GM13977 (cell line): ENCODE measurements around the gene GRIK4.
A peak's percentile ranks its signal among the peaks of the same experiment; 100 is the strongest.

Source experiments
- DNase-seq: peaks from one replicate; pipeline ENCODE4 v3.0.0; 2012; ENCODE audit warnings: low spot score
- in situ Hi-C: fragments of 300-500 bp; cut with MboI; formaldehyde crosslinking; loops from one replicate; pipeline ENCODE4 v1.12.0; 2022; ENCODE audit warnings: low sequenced_read_pairs, low pct_unique_long_range_greater_than_20kb, mixed read lengths, inconsistent platforms; ENCODE audit not compliant: unreplicated experiment
- TF ChIP-seq, protein P1 (sequence below): IDR thresholded peaks from 2 replicates; pipeline ENCODE4 v1.5.1; 2012; ENCODE audit warnings: mild to moderate bottlenecking, control low read depth; ENCODE audit not compliant: insufficient read depth; ENCODE audit errors: extremely low read depth, missing control alignments

The GRIK4 gene

DNA sequence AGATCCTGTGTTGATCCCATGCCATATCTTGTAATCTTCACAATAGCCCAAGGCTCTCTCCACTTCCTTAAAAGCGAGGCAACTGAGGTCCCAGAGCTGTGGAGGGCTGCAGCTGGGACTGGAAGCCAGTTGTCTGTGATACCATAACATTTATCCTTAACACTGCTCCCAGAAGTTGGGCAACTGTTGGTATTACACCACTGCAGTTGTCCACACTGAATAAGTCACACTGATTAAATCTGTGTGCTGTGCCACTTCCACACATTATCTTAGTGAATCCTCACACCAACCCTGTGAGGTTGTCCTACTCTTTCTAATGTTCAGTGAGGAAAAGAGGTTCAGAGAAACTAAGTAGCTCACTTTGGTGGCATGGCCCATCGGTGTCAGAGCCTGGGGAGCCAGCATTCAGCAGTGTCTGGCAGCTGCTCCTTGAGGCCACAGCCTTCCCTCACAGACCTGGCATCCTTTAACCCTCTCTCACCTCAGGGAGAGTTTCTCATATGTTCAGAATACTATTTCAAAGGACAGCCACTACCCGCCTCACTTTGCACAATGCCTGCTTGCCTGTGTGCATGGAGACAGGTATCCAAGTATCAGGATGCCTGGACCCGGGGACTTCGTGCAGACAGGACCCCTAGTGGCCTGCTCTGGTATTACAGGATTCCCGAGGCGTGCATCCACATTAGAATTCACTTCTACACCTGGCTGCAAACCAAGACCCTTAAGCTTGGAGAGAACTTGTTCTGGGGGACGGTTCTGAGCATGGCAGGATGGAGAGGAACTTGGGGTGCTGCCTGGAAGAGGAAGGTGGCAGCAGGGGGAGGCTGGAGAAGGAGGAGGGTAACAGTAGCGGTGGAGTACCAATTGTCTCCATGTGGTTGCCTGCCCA lies 290.5 kb downstream of the GRIK4 start:
- in situ Hi-C loops = loop anchor here (25.0 kb wide), 1 partner anchor 290 kb away; the partner anchor contains the start of gene GRIK4
- peak; percentile 76 for DNase-seq
- TF ChIP-seq, protein P1, sequence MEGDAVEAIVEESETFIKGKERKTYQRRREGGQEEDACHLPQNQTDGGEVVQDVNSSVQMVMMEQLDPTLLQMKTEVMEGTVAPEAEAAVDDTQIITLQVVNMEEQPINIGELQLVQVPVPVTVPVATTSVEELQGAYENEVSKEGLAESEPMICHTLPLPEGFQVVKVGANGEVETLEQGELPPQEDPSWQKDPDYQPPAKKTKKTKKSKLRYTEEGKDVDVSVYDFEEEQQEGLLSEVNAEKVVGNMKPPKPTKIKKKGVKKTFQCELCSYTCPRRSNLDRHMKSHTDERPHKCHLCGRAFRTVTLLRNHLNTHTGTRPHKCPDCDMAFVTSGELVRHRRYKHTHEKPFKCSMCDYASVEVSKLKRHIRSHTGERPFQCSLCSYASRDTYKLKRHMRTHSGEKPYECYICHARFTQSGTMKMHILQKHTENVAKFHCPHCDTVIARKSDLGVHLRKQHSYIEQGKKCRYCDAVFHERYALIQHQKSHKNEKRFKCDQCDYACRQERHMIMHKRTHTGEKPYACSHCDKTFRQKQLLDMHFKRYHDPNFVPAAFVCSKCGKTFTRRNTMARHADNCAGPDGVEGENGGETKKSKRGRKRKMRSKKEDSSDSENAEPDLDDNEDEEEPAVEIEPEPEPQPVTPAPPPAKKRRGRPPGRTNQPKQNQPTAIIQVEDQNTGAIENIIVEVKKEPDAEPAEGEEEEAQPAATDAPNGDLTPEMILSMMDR = peak; percentile 83

DNA sequence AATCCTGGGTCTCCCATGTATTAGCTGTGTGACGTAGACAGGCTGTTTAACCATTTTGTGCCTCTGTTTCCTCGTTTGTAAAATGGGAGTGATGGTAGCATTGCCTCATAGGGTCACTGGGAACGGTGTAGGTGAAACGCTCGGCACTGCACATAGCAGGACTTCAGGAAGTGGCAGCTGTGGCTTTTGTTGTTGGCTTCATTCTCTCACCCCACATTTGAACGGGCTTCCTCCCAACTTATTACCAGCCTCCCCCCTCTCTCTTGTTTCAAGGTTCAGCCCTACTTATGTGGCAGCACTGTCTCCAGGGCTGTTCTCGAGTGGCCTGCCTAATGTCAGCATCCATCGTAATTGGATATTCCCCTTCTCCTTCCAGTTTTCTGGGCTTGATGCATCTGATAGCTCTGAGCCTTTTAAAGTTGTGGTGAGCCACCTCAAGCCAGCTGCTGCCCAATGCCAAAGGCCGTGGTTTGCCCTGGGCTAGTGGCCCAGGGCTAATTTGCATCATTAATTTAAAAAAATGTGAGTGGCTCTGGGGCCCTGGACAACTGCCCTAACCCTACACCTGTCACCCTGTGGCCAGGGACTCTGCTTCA lies 294.5 kb downstream of the GRIK4 start:
- DNase-seq = no peak
- TF ChIP-seq, protein P1 = no peak
- in situ Hi-C loops = loop anchor here (25.0 kb wide), 1 partner anchor 294 kb away; the partner anchor contains the start of gene GRIK4

DNA sequence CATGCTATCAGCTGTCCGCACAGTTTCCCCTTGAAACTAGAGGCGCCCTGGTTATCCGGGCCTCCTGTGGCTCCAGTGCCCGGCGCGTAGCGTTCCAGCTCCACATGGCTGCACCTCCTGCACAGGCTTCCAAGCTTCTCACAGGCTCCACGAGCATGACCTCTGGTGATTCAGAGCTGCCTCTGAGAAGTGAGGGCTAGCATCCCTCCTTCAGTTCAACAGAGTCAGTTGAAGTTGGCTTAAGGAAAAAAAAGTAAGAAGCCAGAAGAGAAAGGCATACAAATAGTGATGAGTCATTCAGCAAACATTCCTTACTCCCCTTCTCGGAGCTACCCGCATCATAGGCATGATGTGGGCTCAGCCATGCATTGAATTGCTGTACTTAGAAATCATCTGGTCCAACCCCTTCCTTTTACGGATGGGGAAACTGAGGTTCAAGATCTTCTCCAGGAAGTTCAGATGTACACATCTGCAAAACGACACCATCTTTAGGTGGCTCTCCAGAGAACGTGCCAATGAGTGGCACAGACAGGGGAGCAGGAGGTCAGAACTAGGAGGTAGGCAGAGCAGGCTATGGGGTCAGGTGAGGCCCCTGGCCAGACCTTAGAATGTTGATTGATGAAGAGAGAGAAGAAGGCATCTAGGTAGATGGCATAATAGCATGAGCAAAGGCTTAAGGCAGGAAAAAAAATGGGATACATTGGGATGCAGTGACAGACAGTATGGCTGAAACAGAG lies 296.0 kb downstream of the GRIK4 start:
- TF ChIP-seq, protein P1 = no peak
- in situ Hi-C loops = loop anchor here (25.0 kb wide), 1 partner anchor 295 kb away; the partner anchor contains the start of gene GRIK4
- DNase-seq = no peak

DNA sequence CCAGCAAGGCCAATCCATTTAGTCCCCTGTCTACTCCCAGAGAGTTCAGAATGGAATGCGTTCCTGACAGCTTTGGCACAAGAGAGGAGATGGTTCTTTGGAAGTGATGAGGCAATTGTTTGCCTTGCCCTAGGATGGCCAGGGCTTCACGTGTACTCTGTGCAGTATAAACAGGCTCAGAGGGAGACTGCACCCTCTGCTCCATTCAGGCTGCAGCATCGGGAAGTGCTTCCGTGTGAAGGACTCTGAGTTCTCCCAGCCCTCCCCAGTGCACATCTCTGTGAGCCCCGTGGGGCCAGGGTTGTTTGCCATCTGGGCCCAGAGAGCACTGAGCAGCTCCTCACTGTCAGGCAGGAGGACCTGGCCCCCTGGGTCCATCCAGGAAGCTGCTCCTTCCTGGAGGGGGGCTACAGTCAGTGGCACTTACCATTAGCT lies 297.1 kb downstream of the GRIK4 start:
- no peak for DNase-seq
- in situ Hi-C loops = loop anchor here (25.0 kb wide), 1 partner anchor 296 kb away; the partner anchor contains the start of gene GRIK4
- TF ChIP-seq, protein P1 = no peak

DNA sequence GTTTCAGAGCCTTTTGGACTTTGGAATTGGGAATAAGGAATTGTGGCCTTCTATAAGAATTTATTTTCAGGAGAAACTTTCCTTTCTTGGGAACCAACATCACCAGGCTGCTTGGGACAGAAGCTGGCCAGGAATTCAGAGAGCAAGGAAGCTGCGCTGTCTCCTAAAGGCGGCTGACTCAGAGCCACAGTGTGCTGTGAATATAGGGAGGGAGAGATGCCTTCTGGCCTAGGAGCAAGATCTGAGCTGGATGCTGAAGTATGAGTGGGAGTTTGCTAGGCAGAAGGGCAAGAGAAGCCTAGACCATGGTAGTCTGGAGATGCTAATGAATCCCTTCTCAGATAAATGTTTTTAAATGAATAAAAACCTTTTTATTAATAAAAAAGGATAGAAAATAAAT lies 298.7 kb downstream of the GRIK4 start:
- TF ChIP-seq, protein P1 = no peak
- in situ Hi-C loops = loop anchor here (25.0 kb wide), 1 partner anchor 298 kb away; the partner anchor contains the start of gene GRIK4
- no peak for DNase-seq

DNA sequence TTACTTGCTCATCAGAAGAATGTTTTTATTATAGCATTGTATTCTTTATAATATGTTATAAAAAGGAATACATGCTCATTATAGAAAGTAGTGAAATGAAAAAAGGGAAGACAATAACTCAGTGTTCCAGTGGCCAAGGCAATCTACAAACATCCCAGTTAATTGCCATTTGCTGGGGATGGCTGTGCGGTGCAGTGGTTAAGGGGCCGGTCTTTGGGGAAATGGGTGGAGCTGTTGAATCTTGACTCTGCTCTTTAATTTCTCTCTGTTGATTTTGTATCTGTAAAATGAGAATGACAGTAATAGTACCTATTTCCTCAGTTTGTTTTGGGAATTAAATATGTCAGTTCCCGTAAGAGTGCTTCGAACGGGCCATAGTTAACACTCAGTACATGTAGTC lies 299.7 kb downstream of the GRIK4 start:
- in situ Hi-C loops = loop anchor here (25.0 kb wide), 1 partner anchor 299 kb away; the partner anchor contains the start of gene GRIK4
- TF ChIP-seq, protein P1 = no peak

More for the DNA sequence above, 299.7 kb downstream of the GRIK4 start:
- DNase-seq = no peak
